T-helper 2 cell treated with Interferon-gamma antibody and Interleukin-4, amounts not matched to agents 5 μg/mL and 100 μg/mL, for 36 hours (primary cell): ENCODE data around the gene NSUN4.
"Not testable (repeated sequence)": the region's sequence is repeated elsewhere in the genome, so short reads cannot be mapped to it uniquely, and the experiment has no call there.

Experiments
- DNase-seq: peaks from one replicate; pipeline ENCODE4 v3.0.0; 2021; ENCODE audit warnings: low spot score
- H3K27ac Mint-ChIP-seq: one replicate; pipeline ENCODE4 v1.8.0; 2021; ENCODE audit warnings: mild to moderate bottlenecking, mixed read lengths
- H3K27me3 Mint-ChIP-seq: one replicate; pipeline ENCODE4 v1.8.0; 2021; ENCODE audit warnings: low read depth, mixed read lengths
- H3K36me3 Mint-ChIP-seq: one replicate; pipeline ENCODE4 v1.8.0; 2021; ENCODE audit warnings: low read depth, mixed read lengths
- H3K4me1 Mint-ChIP-seq: one replicate; pipeline ENCODE4 v1.8.0; 2021; ENCODE audit warnings: low read depth, mixed read lengths
- H3K4me3 Mint-ChIP-seq: one replicate; pipeline ENCODE4 v1.8.0; 2022; ENCODE audit warnings: mild to moderate bottlenecking, moderate library complexity, mixed read lengths
- H3K9me3 Mint-ChIP-seq: one replicate; pipeline ENCODE4 v1.8.0; 2021; ENCODE audit warnings: mixed read lengths

The NSUN4 gene

GRCh38 chr1:46337409-46337808 lies 3.2 kb upstream of the NSUN4 start:
- not testable (repeated sequence) for H3K27me3 Mint-ChIP-seq, DNase-seq, H3K9me3 Mint-ChIP-seq, H3K27ac Mint-ChIP-seq, H3K4me3 Mint-ChIP-seq
- Mint-ChIP-seq H3K4me1 (peaks cover 21% of the 10 kb centered on the region), H3K36me3 (peaks cover 12% of the 10 kb centered on the region)

GRCh38 chr1:46341222-46342083 lies 846 bp downstream of the NSUN4 start:
- DNase-seq = no peak
- H3K9me3 Mint-ChIP-seq = no peaks in the 10 kb centered on the region

GRCh38 chr1:46342084-46342656 lies 1.6 kb downstream of the NSUN4 start:
- peaks cover 31% of the 10 kb centered on the region for H3K36me3 Mint-ChIP-seq
- peaks cover 29% of the 10 kb centered on the region for H3K4me1 Mint-ChIP-seq
- no peaks in the 10 kb centered on the region for H3K27me3 Mint-ChIP-seq
- no peak for DNase-seq
- H3K27ac Mint-ChIP-seq = peak overlapping the region; percentile 98
- no peaks in the 10 kb centered on the region for H3K9me3 Mint-ChIP-seq
- H3K4me3 Mint-ChIP-seq = peak overlapping the region; percentile 100

More at GRCh38 chr1:46341222-46342083, 846 bp downstream of the NSUN4 start:
- Mint-ChIP-seq H3K4me3 (peak overlapping the region; percentile 100), H3K27me3 (no peaks in the 10 kb centered on the region), H3K36me3 (peaks cover 27% of the 10 kb centered on the region), H3K4me1 (peaks cover 29% of the 10 kb centered on the region), H3K27ac (peak overlapping the region; percentile 98)

- Mint-ChIP-seq H3K27me3 (no peaks in the 10 kb centered on the region), H3K9me3 (no peaks in the 10 kb centered on the region), H3K4me3 (peak overlapping the region; percentile 100), H3K27ac (peak overlapping the region; percentile 98), H3K36me3 (peaks cover 37% of the 10 kb centered on the region), H3K4me1 (peaks cover 29% of the 10 kb centered on the region)
- no peak for DNase-seq
These were observed 2.2 kb downstream of the NSUN4 start for GRCh38 chr1:46342677-46343350.

GRCh38 chr1:46343351-46343695 lies 2.7 kb downstream of the NSUN4 start:
- Mint-ChIP-seq H3K9me3 (no peaks in the 10 kb centered on the region), H3K27me3 (no peaks in the 10 kb centered on the region), H3K27ac (peak overlapping the region; percentile 15), H3K4me1 (peaks cover 34% of the 10 kb centered on the region), H3K4me3 (no peak overlapping the region), H3K36me3 (peaks cover 42% of the 10 kb centered on the region)
- no peak for DNase-seq

- DNase-seq = no peak
- Mint-ChIP-seq H3K27ac (no peak overlapping the region), H3K27me3 (no peaks in the 10 kb centered on the region), H3K9me3 (no peaks in the 10 kb centered on the region), H3K36me3 (peaks cover 42% of the 10 kb centered on the region), H3K4me3 (no peak overlapping the region), H3K4me1 (peaks cover 34% of the 10 kb centered on the region)
These were observed 3.1 kb downstream of the NSUN4 start for GRCh38 chr1:46343705-46344104.

- Mint-ChIP-seq H3K27ac (no peak overlapping the region), H3K36me3 (peaks cover 44% of the 10 kb centered on the region), H3K27me3 (no peaks in the 10 kb centered on the region), H3K4me3 (no peak overlapping the region), H3K9me3 (no peaks in the 10 kb centered on the region), H3K4me1 (peaks cover 32% of the 10 kb centered on the region)
- DNase-seq = no peak
These were observed 3.9 kb downstream of the NSUN4 start for GRCh38 chr1:46344481-46344880.

- Mint-ChIP-seq H3K4me1 (peaks cover 30% of the 10 kb centered on the region), H3K27me3 (no peaks in the 10 kb centered on the region), H3K27ac (no peak overlapping the region), H3K9me3 (no peaks in the 10 kb centered on the region), H3K36me3 (peaks cover 48% of the 10 kb centered on the region), H3K4me3 (no peak overlapping the region)
- no peak for DNase-seq
These were observed 4.7 kb downstream of the NSUN4 start for GRCh38 chr1:46345281-46345680.

GRCh38 chr1:46352363-46352762 lies 11.8 kb downstream of the NSUN4 start:
- H3K27me3 Mint-ChIP-seq = no peaks in the 10 kb centered on the region
- peak overlapping the region; percentile 2 for H3K27ac Mint-ChIP-seq
- H3K9me3 Mint-ChIP-seq = no peaks in the 10 kb centered on the region
- no peak for DNase-seq
- H3K4me3 Mint-ChIP-seq = no peak overlapping the region
- H3K36me3 Mint-ChIP-seq = peaks cover 38% of the 10 kb centered on the region
- H3K4me1 Mint-ChIP-seq = peaks cover 6% of the 10 kb centered on the region

GRCh38 chr1:46355920-46356319 lies 15.3 kb downstream of the NSUN4 start:
- H3K27ac Mint-ChIP-seq, H3K4me1 Mint-ChIP-seq, H3K9me3 Mint-ChIP-seq, H3K4me3 Mint-ChIP-seq, DNase-seq, H3K27me3 Mint-ChIP-seq: not testable (repeated sequence)
- H3K36me3 Mint-ChIP-seq = peaks cover 21% of the 10 kb centered on the region

GRCh38 chr1:46362158-46362557 lies 21.6 kb downstream of the NSUN4 start:
- Mint-ChIP-seq H3K27ac (no peak overlapping the region), H3K36me3 (peaks cover 25% of the 10 kb centered on the region), H3K27me3 (no peaks in the 10 kb centered on the region), H3K4me3 (no peak overlapping the region), H3K4me1 (no peaks in the 10 kb centered on the region), H3K9me3 (no peaks in the 10 kb centered on the region)
- DNase-seq = no peak

- Mint-ChIP-seq H3K36me3 (peaks cover 26% of the 10 kb centered on the region), H3K4me1 (no peaks in the 10 kb centered on the region), H3K27me3 (no peaks in the 10 kb centered on the region), H3K27ac (no peak overlapping the region), H3K9me3 (no peaks in the 10 kb centered on the region), H3K4me3 (no peak overlapping the region)
- no peak for DNase-seq
These were observed 22.5 kb downstream of the NSUN4 start for GRCh38 chr1:46363121-46363520.

GRCh38 chr1:46364612-46365011 lies 24.0 kb downstream of the NSUN4 start:
- H3K27me3 Mint-ChIP-seq = no peaks in the 10 kb centered on the region
- H3K36me3 Mint-ChIP-seq = peaks cover 25% of the 10 kb centered on the region
- DNase-seq = no peak
- no peaks in the 10 kb centered on the region for H3K4me1 Mint-ChIP-seq
- no peak overlapping the region for H3K27ac Mint-ChIP-seq
- no peaks in the 10 kb centered on the region for H3K9me3 Mint-ChIP-seq
- H3K4me3 Mint-ChIP-seq = no peak overlapping the region

GRCh38 chr1:46365796-46366195 lies 25.2 kb downstream of the NSUN4 start:
- H3K27me3 Mint-ChIP-seq, DNase-seq, H3K27ac Mint-ChIP-seq, H3K9me3 Mint-ChIP-seq, H3K4me3 Mint-ChIP-seq, H3K4me1 Mint-ChIP-seq: not testable (repeated sequence)
- H3K36me3 Mint-ChIP-seq = peaks cover 25% of the 10 kb centered on the region
